Glomerular endothelial cell (primary cell): ENCODE data around the gene GABRA6. TPM values are rescaled to one million over a fixed set of nuclear protein-coding genes. Genes with fewer than 3 reads are reported as not detected.

Experiments used
- DNase-seq: peaks from one replicate; pipeline ENCODE4 v3.0.0-alpha.2; 2011; ENCODE audit warnings: low read depth, low spot score; ENCODE audit errors: extremely low read depth
- total RNA-seq: library from RNA; depleted of rRNA; stranded (reverse); fragments of >200 nt; gene quantifications from 2 replicates; pipeline ENCODE4 v1.2.3, GENCODE V29; 2015

The GABRA6 gene
- total RNA-seq, 1 donor from 2014 or later: not detected

DNA sequence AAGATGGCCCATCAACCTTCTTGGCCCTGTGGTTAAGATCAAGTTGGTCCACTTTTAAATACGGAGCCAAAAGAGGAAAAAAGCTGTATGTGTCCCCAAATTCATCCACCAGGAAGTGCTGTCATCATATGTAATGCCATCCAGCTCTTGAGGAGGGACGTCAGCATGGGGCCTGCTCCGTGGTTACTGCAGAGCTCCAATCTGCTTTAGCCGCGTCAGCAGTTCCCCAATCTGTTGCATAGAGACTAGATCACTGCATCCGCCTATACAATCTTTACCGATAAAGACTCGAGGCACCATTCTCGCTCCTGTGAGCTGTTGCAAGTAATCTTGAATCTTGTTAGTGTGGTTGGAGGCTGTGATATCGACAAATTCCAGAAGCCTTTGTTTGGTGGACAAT, 65.7 kb downstream of the GABRA6 start:
- no peak for DNase-seq

Other genes with a start within 250 kb of the GABRA6 start
- gene GABRB2, start 139.0 kb upstream of the GABRA6 start, total RNA-seq: not detected in 2 replicates
- not detected in 2 replicates for gene GABRA1, start 162.4 kb downstream of the GABRA6 start, total RNA-seq